GM12874 (cell line): ENCODE data around the gene PRKN.

Experiments
- CTCF ChIP-seq: IDR thresholded peaks from 2 replicates; pipeline ENCODE4 v1.5.1; 2011; ENCODE audit warnings: low read depth, mild to moderate bottlenecking, control low read depth, low read length, moderate library complexity; ENCODE audit not compliant: insufficient read depth

Gene PRKN

GRCh38 chr6:162751211-162751859, 23.8 kb upstream of the PRKN start:
- TF ChIP-seq CTCF, result no peak

GRCh38 chr6:162750776-162751175, 23.2 kb upstream of the PRKN start:
- no peak for TF ChIP-seq CTCF

DNA sequence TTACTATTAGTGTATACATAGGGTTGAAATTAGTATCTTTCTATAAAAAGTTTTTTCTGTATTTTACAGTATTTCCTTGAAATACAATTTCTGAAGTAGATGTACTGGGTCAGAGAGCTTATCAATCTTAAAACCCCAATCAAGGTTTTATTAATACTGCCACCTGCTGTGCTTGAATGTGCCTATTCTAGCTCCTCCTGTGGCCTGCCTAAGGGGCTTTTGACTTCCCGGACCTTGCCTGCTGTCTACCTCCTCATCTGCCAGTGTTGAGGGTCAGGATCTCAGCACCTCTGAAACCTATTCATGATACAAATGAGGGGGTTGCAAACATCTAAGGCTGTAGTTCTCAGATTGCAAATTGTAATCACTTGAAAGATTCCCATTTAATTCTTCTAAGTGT, 9.4 kb upstream of the PRKN start:
- no peak for TF ChIP-seq CTCF

GRCh38 chr6:162733489-162733888, 5.9 kb upstream of the PRKN start:
- no peak for TF ChIP-seq CTCF

- no peak for TF ChIP-seq CTCF
These were observed 2.9 kb upstream of the PRKN start for GRCh38 chr6:162730502-162730901.

DNA sequence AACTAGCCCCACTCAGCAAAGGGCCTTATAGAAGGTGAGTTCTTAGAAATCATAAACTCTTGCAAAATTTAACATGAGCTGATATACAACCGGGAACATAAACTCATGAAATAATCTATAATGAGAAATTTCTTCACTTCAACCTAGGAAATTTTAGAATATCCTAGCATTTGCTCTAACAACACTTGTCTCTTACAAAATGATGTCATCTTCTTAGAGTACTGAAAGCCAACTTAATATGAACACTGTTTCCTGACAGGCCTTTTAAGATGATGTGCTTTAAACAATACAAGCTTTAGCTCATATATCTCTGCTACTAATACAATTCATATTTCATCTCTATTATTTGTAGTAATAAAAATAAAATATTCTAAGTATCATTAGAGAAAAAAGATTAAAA, 1.1 kb upstream of the PRKN start:
- TF ChIP-seq CTCF, result no peak

- no peak for TF ChIP-seq CTCF
These were observed 631 bp upstream of the PRKN start for GRCh38 chr6:162728197-162728596.

GRCh38 chr6:162726947-162727321, 632 bp downstream of the PRKN start:
- TF ChIP-seq CTCF, result no peak
